Gastroesophageal sphincter (tissue), 3 donors: Measurements from ENCODE around the gene MACROH2A1.

Experiments used
- CTCF ChIP-seq, 4 experiments: fragments of 200-600 bp in 2 of 4; fragments of 450-650 bp in 2 of 4; sonication (generic) in 1 of 4; IDR thresholded peaks; one replicate each; pipeline ENCODE4 v1.5.1; 2017 to 2019; ENCODE audit warnings: antibody characterized with exemption in 4 of 4, mild to moderate bottlenecking in 2 of 4, moderate library complexity in 2 of 4
- POLR2A ChIP-seq, 2 donors: fragments of 450-650 bp; IDR thresholded peaks; one replicate each; pipeline ENCODE4 v1.6.1; 2017; ENCODE audit warnings: antibody characterized with exemption in 2 of 2, mild to moderate bottlenecking in 2 of 2, moderate library complexity in 1 of 2
- POLR2AphosphoS5 ChIP-seq: sonication (generic); formaldehyde crosslinking; IDR thresholded peaks from one replicate; pipeline ENCODE4 v1.6.1; 2017; ENCODE audit warnings: antibody characterized with exemption

GRCh38 chr5:135446615-135447014 is 47.6 kb upstream of the MACROH2A1 start:
- TF ChIP-seq CTCF (IDR thresholded peaks at IDR 0.05) = no peak
- TF ChIP-seq POLR2AphosphoS5 = no peak
- no peak for TF ChIP-seq POLR2A (IDR thresholded peaks at IDR 0.05)
